Activated naive CD4-positive, alpha-beta T cell treated with anti-CD3 and anti-CD28 coated beads, Interleukin-2, amount 50 U/mL, for 24 hours (primary cell): ENCODE measurements around the gene SGIP1.
"Not testable (repeated sequence)": the region's sequence is repeated elsewhere in the genome, so short reads cannot be mapped to it uniquely, and the experiment has no call there.

Source experiments
- H3K27ac Mint-ChIP-seq: one replicate; pipeline ENCODE4 v1.8.0; 2021; ENCODE audit warnings: mild to moderate bottlenecking, mixed read lengths
- H3K27me3 Mint-ChIP-seq: one replicate; pipeline ENCODE4 v1.8.0; 2021; ENCODE audit warnings: mixed read lengths
- H3K36me3 Mint-ChIP-seq: one replicate; pipeline ENCODE4 v1.8.0; 2021; ENCODE audit warnings: mixed read lengths
- H3K4me1 Mint-ChIP-seq: one replicate; pipeline ENCODE4 v1.8.0; 2021; ENCODE audit warnings: mixed read lengths
- H3K4me3 Mint-ChIP-seq: one replicate; pipeline ENCODE4 v1.8.0; 2021; ENCODE audit warnings: mild to moderate bottlenecking, mixed read lengths
- H3K9me3 Mint-ChIP-seq: one replicate; pipeline ENCODE4 v1.8.0; 2021; ENCODE audit warnings: mixed read lengths

Gene SGIP1

DNA sequence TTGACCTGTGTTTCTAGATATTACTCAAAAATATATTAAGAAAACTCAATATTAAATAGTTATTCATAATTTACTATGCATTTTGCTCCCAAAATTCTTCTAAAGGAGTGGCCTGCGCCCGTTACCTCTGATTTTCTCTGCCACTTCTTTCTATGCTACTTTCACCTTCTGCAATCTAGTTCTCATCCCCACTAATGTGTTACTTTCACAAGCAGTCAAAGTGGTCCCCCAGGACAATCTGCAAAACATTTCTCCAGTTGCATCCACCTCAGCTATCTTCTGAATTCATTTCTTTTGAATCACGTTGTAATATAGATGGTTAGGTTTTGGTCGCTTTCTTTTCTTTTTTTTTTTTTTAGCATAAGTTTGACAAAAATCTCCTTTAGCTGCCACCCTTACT lies 253.7 kb downstream of the SGIP1 start:
- H3K4me3 Mint-ChIP-seq, result peak overlapping the region; percentile 78
- H3K36me3 Mint-ChIP-seq, result no peaks in the 10 kb centered on the region
- H3K27ac Mint-ChIP-seq, result peak overlapping the region; percentile 84
- H3K9me3 Mint-ChIP-seq, result no peaks in the 10 kb centered on the region
- peaks cover 37% of the 10 kb centered on the region for H3K4me1 Mint-ChIP-seq
- no peaks in the 10 kb centered on the region for H3K27me3 Mint-ChIP-seq

DNA sequence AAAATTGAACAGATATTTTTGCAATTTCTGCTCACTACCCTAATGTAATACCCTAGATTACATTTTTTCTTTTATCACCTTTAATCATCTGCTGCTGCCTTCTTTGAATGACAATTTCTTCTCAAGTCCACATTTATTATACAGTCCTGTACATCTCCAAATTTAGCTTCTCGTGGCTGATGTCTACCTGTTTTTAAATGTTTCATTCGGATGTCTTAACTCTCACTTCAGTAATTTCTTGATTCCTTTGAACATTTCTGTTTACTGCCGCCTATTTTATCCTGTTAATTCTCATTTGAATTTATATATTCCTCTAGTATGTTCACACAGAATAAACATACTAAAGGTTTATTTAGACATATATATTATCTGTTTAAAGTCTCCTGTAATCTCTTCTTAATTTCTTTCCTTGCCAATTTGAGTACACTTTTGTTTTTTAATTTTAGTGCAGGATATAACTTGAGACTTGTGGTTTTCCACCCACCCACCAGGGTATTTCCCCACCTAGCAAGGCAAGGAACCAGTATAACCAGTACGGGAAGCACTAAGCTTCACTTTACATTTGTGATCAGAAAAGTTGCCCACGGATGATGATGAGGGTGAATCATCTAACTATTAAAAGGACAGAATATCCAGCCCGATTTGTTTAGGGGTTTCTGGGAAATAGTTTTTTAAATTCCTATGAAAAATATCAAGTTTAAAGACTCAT lies 254.4 kb downstream of the SGIP1 start:
- Mint-ChIP-seq H3K4me1 (peaks cover 37% of the 10 kb centered on the region), H3K4me3 (peak overlapping the region; percentile 78), H3K27me3 (no peaks in the 10 kb centered on the region), H3K27ac (peak overlapping the region; percentile 84), H3K9me3 (no peaks in the 10 kb centered on the region), H3K36me3 (no peaks in the 10 kb centered on the region)

DNA sequence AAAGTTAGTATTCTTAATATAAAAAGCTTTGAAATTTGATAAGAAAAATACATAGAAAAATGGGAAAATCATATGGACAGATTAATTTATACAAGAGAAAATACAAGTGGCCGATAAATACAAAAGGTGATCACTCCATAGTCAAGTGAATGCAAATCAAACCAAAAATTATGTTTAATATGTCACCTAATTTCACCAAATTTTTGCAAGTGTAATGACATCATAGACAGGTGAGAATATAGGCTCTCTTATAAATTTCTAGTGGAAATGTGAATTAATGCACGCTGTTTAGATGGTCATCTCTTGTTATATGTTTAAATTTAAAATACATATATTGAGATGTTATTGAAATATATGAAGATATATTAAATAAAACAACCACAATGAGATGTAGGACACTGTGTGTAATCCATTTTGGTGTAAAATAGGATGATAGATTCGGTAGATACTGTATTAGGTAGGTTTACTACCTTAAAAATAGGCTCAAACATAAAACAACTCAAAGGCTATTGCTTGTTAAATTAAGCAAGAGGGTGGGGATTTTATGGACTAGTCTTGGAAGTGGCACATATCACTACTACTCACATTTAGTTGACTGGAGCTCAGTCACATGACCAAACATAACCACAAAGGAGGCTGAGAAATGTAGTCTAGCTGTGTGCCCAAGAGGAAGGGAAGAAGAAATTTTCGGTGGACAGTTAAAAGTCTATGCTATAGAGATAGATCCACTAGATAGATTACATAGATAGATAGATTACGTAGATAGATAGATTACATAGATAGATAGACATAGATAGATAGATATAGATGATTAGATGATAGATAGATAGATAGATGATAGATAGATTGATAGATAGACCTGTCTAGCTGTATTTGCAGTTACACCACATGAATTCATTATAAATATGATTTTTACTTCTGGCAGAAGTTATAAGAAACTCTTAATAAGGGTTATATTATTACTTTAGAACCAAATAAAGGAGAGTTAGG lies 258.0 kb downstream of the SGIP1 start:
- no peaks in the 10 kb centered on the region for H3K9me3 Mint-ChIP-seq
- H3K36me3 Mint-ChIP-seq, result no peaks in the 10 kb centered on the region
- no peaks in the 10 kb centered on the region for H3K27me3 Mint-ChIP-seq

DNA sequence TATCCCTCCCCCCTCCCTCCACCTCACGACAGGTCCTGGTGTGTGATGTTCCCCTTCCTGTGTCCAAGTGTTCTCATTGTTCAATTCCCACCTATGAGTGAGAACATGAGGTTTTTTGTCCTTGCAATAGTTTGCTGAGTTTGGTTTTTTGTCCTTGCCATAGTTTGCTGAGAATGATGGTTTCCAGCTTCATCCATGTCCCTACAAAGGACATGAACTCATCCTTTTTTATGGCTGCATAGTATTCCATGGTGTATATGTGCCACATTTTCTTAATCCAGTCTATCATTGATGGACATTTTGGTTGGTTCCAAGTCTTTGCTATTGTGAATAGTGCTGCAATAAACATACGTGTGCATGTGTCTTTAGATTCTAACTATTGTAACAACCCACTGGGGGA lies 261.9 kb downstream of the SGIP1 start:
- not testable (repeated sequence) for H3K9me3 Mint-ChIP-seq, H3K4me3 Mint-ChIP-seq, H3K27me3 Mint-ChIP-seq, H3K27ac Mint-ChIP-seq, H3K36me3 Mint-ChIP-seq, H3K4me1 Mint-ChIP-seq

More for the DNA sequence above, 258.0 kb downstream of the SGIP1 start:
- peaks cover 29% of the 10 kb centered on the region for H3K4me1 Mint-ChIP-seq
- no peak overlapping the region for H3K27ac Mint-ChIP-seq
- H3K4me3 Mint-ChIP-seq, result no peak overlapping the region
